ENCODE measurements around the gene NPW. TPM values are rescaled to one million over a fixed set of nuclear protein-coding genes. Genes with fewer than 3 reads are reported as not detected.

NPW gene
- total RNA-seq, 1 donor: not detected

- Histone ChIP-seq H3K4me3 (ENCODE audit: insufficient read depth, low read length) (no peak overlapping the region), H3K36me3 (ENCODE audit: insufficient read depth, low read length) (peaks cover 14% of the 10 kb centered on the region), H3K79me2 (ENCODE audit: insufficient read depth, low read length) (peaks cover 12% of the 10 kb centered on the region), H2AFZ (ENCODE audit: low read length) (no peak overlapping the region), H3K4me1 (ENCODE audit: insufficient read depth, low read length) (peaks cover 10% of the 10 kb centered on the region), H3K27ac (ENCODE audit: low read depth, low read length) (no peak overlapping the region), H3K27me3 (ENCODE audit: insufficient read depth, low read length) (peaks cover 39% of the 10 kb centered on the region), H3K9me3 (ENCODE audit: low read depth, low read length) (no peaks in the 10 kb centered on the region), H3K4me2 (ENCODE audit: insufficient read depth, low read length) (no peak overlapping the region), H4K20me1 (ENCODE audit: insufficient read depth, low read length) (peaks cover 24% of the 10 kb centered on the region)
- no peak for TF ChIP-seq CTCF (IDR thresholded peaks at IDR 0.05; ENCODE audit: extremely low read depth, low read depth, low read length)
- no peak for DNase-seq (ENCODE audit: insufficient read length, low spot score, missing footprints)
Measured at GRCh38 chr16:1982013-1982433, 37.6 kb upstream of the NPW start.

- Histone ChIP-seq H3K27me3 (ENCODE audit: insufficient read depth, low read length) (peaks cover 39% of the 10 kb centered on the region), H3K4me2 (ENCODE audit: insufficient read depth, low read length) (peak overlapping the region; percentile 95), H2AFZ (ENCODE audit: low read length) (peak overlapping the region; percentile 80), H3K79me2 (ENCODE audit: insufficient read depth, low read length) (peaks cover 12% of the 10 kb centered on the region), H3K36me3 (ENCODE audit: insufficient read depth, low read length) (peaks cover 11% of the 10 kb centered on the region), H3K9me3 (ENCODE audit: low read depth, low read length) (no peaks in the 10 kb centered on the region), H3K4me3 (ENCODE audit: insufficient read depth, low read length) (peak overlapping the region; percentile 85), H3K27ac (ENCODE audit: low read depth, low read length) (no peak overlapping the region), H4K20me1 (ENCODE audit: insufficient read depth, low read length) (peaks cover 24% of the 10 kb centered on the region), H3K4me1 (ENCODE audit: insufficient read depth, low read length) (peaks cover 10% of the 10 kb centered on the region)
- no peak for DNase-seq (ENCODE audit: insufficient read length, low spot score, missing footprints)
- TF ChIP-seq CTCF (IDR thresholded peaks at IDR 0.05; ENCODE audit: extremely low read depth, low read depth, low read length): no peak
Measured at GRCh38 chr16:1982991-1983543, 36.5 kb upstream of the NPW start.

GRCh38 chr16:1983544-1984346 lies 35.8 kb upstream of the NPW start, which contains the start of gene GFER:
TSS of gene GFER (plus strand) at chr16:1984193. CDS start at chr16:1984219, 26 bp downstream.
- Histone ChIP-seq H3K9me3 (ENCODE audit: low read depth, low read length) (no peaks in the 10 kb centered on the region), H3K36me3 (ENCODE audit: insufficient read depth, low read length) (peaks cover 11% of the 10 kb centered on the region), H3K79me2 (ENCODE audit: insufficient read depth, low read length) (peaks cover 12% of the 10 kb centered on the region), H3K4me2 (ENCODE audit: insufficient read depth, low read length) (peak within 1 kb of the TSS; percentile 95), H3K27ac (ENCODE audit: low read depth, low read length) (no peak within 1 kb of the TSS), H3K4me3 (ENCODE audit: insufficient read depth, low read length) (peak within 1 kb of the TSS; percentile 85), H2AFZ (ENCODE audit: low read length) (peak within 1 kb of the TSS; percentile 80), H4K20me1 (ENCODE audit: insufficient read depth, low read length) (peaks cover 18% of the 10 kb centered on the region), H3K27me3 (ENCODE audit: insufficient read depth, low read length) (peaks cover 42% of the 10 kb centered on the region), H3K4me1 (ENCODE audit: insufficient read depth, low read length) (peaks cover 10% of the 10 kb centered on the region)
- peak; percentile 100 for DNase-seq (ENCODE audit: insufficient read length, low spot score, missing footprints)
- TF ChIP-seq CTCF (IDR thresholded peaks at IDR 0.05; ENCODE audit: extremely low read depth, low read depth, low read length): peak; percentile 10
